Esophagus muscularis mucosa (tissue), 4 donors: ENCODE data around the gene PCNX3. TPM values are rescaled to one million over a fixed set of nuclear protein-coding genes. Genes with fewer than 3 reads are reported as not detected.

Experiments used
- DNase-seq: peaks from one replicate; pipeline ENCODE4 v3.0.0-alpha.2; 2017; ENCODE audit errors: extremely low spot score
- H3K27ac ChIP-seq, 4 donors: fragments of 200-600 bp; sonication (generic); replicated peaks in 1 of 4; 1 replicate in 3 of 4; 2 replicates in 1 of 4; pipeline ENCODE4 v1.5.1; 2016 to 2019; ENCODE audit warnings: mild to moderate bottlenecking in 1 of 4
- H3K27me3 ChIP-seq, 4 donors: fragments of 200-600 bp; sonication (generic); one replicate each; pipeline versions ENCODE4 v1.5.1 to v1.6.0; 2016 to 2019
- H3K36me3 ChIP-seq, 4 donors: fragments of 200-600 bp; sonication (generic); one replicate each; pipeline ENCODE4 v1.5.1; 2016 to 2019
- H3K4me1 ChIP-seq, 4 donors: fragments of 200-600 bp; sonication (generic); one replicate each; pipeline ENCODE4 v1.5.1; 2016 to 2019
- H3K4me3 ChIP-seq, 4 donors: fragments of 200-600 bp; sonication (generic); 1 replicate in 2 of 4; 2 replicates in 2 of 4; pipeline ENCODE4 v1.5.1; 2016 to 2019; ENCODE audit warnings: mild to moderate bottlenecking in 4 of 4, moderate library complexity in 1 of 4
- H3K9me3 ChIP-seq, 4 donors: fragments of 200-600 bp; sonication (generic); 1 replicate in 3 of 4; 2 replicates in 1 of 4; pipeline ENCODE4 v1.5.1; 2016 to 2019
- CTCF ChIP-seq, 3 experiments: fragments of 200-600 bp in 2 of 3; fragments of 450-650 bp in 1 of 3; sonication (generic) in 2 of 3; IDR thresholded peaks; one replicate each; pipeline ENCODE4 v1.5.1; 2017 to 2019; ENCODE audit warnings: antibody characterized with exemption in 3 of 3, mild to moderate bottlenecking in 2 of 3, moderate library complexity in 1 of 3
- EP300 ChIP-seq: sonication (generic); formaldehyde crosslinking; IDR thresholded peaks from one replicate; pipeline ENCODE4 v1.6.1; 2017; ENCODE audit warnings: antibody characterized with exemption
- POLR2A ChIP-seq: fragments of 450-650 bp; IDR thresholded peaks from one replicate; pipeline ENCODE4 v1.6.1; 2017; ENCODE audit warnings: antibody characterized with exemption, moderate library complexity, mild to moderate bottlenecking, low read depth
- POLR2AphosphoS5 ChIP-seq, 2 donors: sonication (generic); formaldehyde crosslinking; IDR thresholded peaks; one replicate each; pipeline ENCODE4 v1.6.1; 2017; ENCODE audit warnings: antibody characterized with exemption in 2 of 2
- WGBS: methylation state at CpG from one replicate; pipeline ENCODE4 v1.1.5; 2018; 5-methylcytosine and 5-hydroxymethylcytosine counted together
- intact Hi-C: fragments of 100-400 bp; cut with DNase I; formaldehyde crosslinking; loops from one replicate; pipeline ENCODE4 v1.15.1; 2023
- total RNA-seq, 4 donors: library from RNA; depleted of rRNA; stranded (reverse); fragments of >200 nt; gene quantifications; one replicate each; pipeline versions ENCODE4 v1.1.0 to v1.2.1, GENCODE V29; 2016

The PCNX3 gene
- total RNA-seq, 4 donors from 2014 or later: 21.4 to 43.1 (median 27.1) TPM

- Histone ChIP-seq H3K4me3 (peak overlapping the region; percentile 44 to 50 (median 46)), H3K27ac (peak overlapping the region; percentile 83 to 96 (median 84)), H3K4me1 (peaks cover 47 to 66% (median 62%) of the 10 kb centered on the region in 4 donors), H3K27me3 (no peaks in the 10 kb centered on the region), H3K9me3 (no peaks in the 10 kb centered on the region), H3K36me3 (peaks cover 25 to 77% (median 69%) of the 10 kb centered on the region in 4 donors)
- intact Hi-C loops: no loop called here
- peak; percentile 58 for TF ChIP-seq EP300
- TF ChIP-seq CTCF (IDR thresholded peaks at IDR 0.05): no peak
- TF ChIP-seq POLR2AphosphoS5 (IDR thresholded peaks at IDR 0.05): peak; percentile 69 to 74
- TF ChIP-seq POLR2A: no peak
- peak; percentile 99 for DNase-seq
- WGBS: 40% methylated on average over 14 of the region's 67 CpGs
These were observed 8.5 kb upstream of the PCNX3 start for GRCh38 chr11:65606876-65607613.

GRCh38 chr11:65607614-65608426 lies 7.8 kb upstream of the PCNX3 start:
- WGBS: 77% methylated on average over 23 of the region's 37 CpGs
- Histone ChIP-seq H3K4me3 (peak overlapping the region; percentile 44 to 50 (median 46)), H3K36me3 (peaks cover 25 to 77% (median 69%) of the 10 kb centered on the region in 4 donors), H3K4me1 (peaks cover 54 to 74% (median 69%) of the 10 kb centered on the region in 4 donors), H3K27ac (peak overlapping the region; percentile 68 to 96 (median 83)), H3K27me3 (no peaks in the 10 kb centered on the region), H3K9me3 (no peaks in the 10 kb centered on the region)
- intact Hi-C loops: no loop called here
- DNase-seq: no peak
- no peak for TF ChIP-seq CTCF (IDR thresholded peaks at IDR 0.05)
- TF ChIP-seq POLR2A: no peak
- TF ChIP-seq POLR2AphosphoS5 (IDR thresholded peaks at IDR 0.05): no peak
- TF ChIP-seq EP300: no peak

GRCh38 chr11:65609229-65609628 lies 6.3 kb upstream of the PCNX3 start:
- intact Hi-C loops: no loop called here
- Histone ChIP-seq H3K4me1 (peaks cover 60 to 84% (median 79%) of the 10 kb centered on the region in 4 donors), H3K9me3 (no peaks in the 10 kb centered on the region), H3K27ac (peak overlapping the region; percentile 87 to 97 (median 96)), H3K27me3 (no peaks in the 10 kb centered on the region), H3K4me3 (no peak overlapping the region), H3K36me3 (peaks cover 20 to 65% (median 56%) of the 10 kb centered on the region in 4 donors)
- 46% methylated on average over 3 of the region's 3 CpGs for WGBS
- no peak for TF ChIP-seq CTCF (IDR thresholded peaks at IDR 0.05)
- no peak for TF ChIP-seq POLR2A
- no peak for TF ChIP-seq EP300
- TF ChIP-seq POLR2AphosphoS5 (IDR thresholded peaks at IDR 0.05): no peak
- DNase-seq: no peak

GRCh38 chr11:65609665-65610064 lies 5.9 kb upstream of the PCNX3 start:
- intact Hi-C loops: no loop called here
- WGBS: 85% methylated on average over 4 of the region's 5 CpGs
- Histone ChIP-seq H3K4me3 (no peak overlapping the region), H3K27me3 (no peaks in the 10 kb centered on the region), H3K9me3 (no peaks in the 10 kb centered on the region), H3K36me3 (peaks cover 18 to 61% (median 52%) of the 10 kb centered on the region in 4 donors), H3K27ac (peak overlapping the region; percentile 87 to 97 (median 96)), H3K4me1 (peaks cover 60 to 84% (median 79%) of the 10 kb centered on the region in 4 donors)
- no peak for TF ChIP-seq EP300
- TF ChIP-seq POLR2AphosphoS5 (IDR thresholded peaks at IDR 0.05): no peak
- no peak for TF ChIP-seq POLR2A
- TF ChIP-seq CTCF (IDR thresholded peaks at IDR 0.05): no peak
- DNase-seq: no peak
